A673 (cell line): ENCODE measurements around the gene CTDNEP1. TPM values are rescaled to one million over a fixed set of nuclear protein-coding genes. Genes with fewer than 3 reads are reported as not detected.
A peak's percentile ranks its signal among the peaks of the same experiment; 100 is the strongest.

Experiments
- BruUV-seq: library from RNA; stranded (reverse); fragments of 400-500 nt; replicated peaks from 2 replicates; lab custom pipeline; 2021; lab: Mats Ljungman, UMichigan
- CTCF ChIA-PET: fragments of 300-600 bp; sonication (Branson Sonifier 250); formaldehyde crosslinking; loops from one replicate; lab custom pipeline; 2022; ENCODE audit warnings: antibody characterized with exemption; lab: Charles Lee
- POLR2A ChIA-PET: fragments of 300-600 bp; sonication (Branson Sonifier 250); formaldehyde crosslinking; loops from one replicate; lab custom pipeline; 2022; ENCODE audit warnings: antibody characterized with exemption; ENCODE audit not compliant: low non-redundant PET; lab: Charles Lee
- DNase-seq: peaks from one replicate; pipeline ENCODE4 v3.0.0-alpha.2; 2015; ENCODE audit warnings: low spot score
- H3K27ac ChIP-seq: fragments of 200-600 bp; sonication (generic); 2 replicates; pipeline ENCODE4 v1.5.1; 2016; ENCODE audit warnings: mixed run types, low read depth, mild to moderate bottlenecking, mixed read lengths, antibody characterized with exemption, low read length; ENCODE audit not compliant: poor library complexity, severe bottlenecking
- H3K27me3 ChIP-seq: fragments of 200-600 bp; sonication (generic); replicated peaks from 2 replicates; pipeline ENCODE4 v1.6.1; 2017; ENCODE audit warnings: mixed run types, low read depth, mild to moderate bottlenecking, mixed read lengths, antibody characterized with exemption, low read length; ENCODE audit not compliant: insufficient read depth, poor library complexity
- H3K36me3 ChIP-seq: fragments of 200-600 bp; sonication (generic); 2 replicates; pipeline ENCODE4 v1.6.1; 2016; ENCODE audit warnings: mixed run types, mild to moderate bottlenecking, mixed read lengths, antibody characterized with exemption, low read length; ENCODE audit not compliant: insufficient read depth, poor library complexity, severe bottlenecking
- H3K4me1 ChIP-seq: fragments of 200-600 bp; sonication (generic); 2 replicates; pipeline ENCODE4 v1.6.1; 2017; ENCODE audit warnings: mixed run types, mild to moderate bottlenecking, mixed read lengths, antibody characterized with exemption, low read length; ENCODE audit not compliant: insufficient read depth, poor library complexity, severe bottlenecking
- H3K4me3 ChIP-seq: fragments of 200-600 bp; sonication (generic); 2 replicates; pipeline ENCODE4 v1.5.1; 2016; ENCODE audit warnings: low read depth, mixed run types, mild to moderate bottlenecking, mixed read lengths, low read length; ENCODE audit not compliant: poor library complexity, severe bottlenecking
- H3K9me3 ChIP-seq: fragments of 200-600 bp; sonication (generic); 2 replicates; pipeline ENCODE4 v1.6.1; 2016; ENCODE audit warnings: mixed run types, low read depth, mild to moderate bottlenecking, mixed read lengths, antibody characterized with exemption, low read length; ENCODE audit not compliant: poor library complexity, severe bottlenecking
- EZH2 ChIP-seq: fragments of 200-600 bp; sonication (generic); IDR thresholded peaks from 2 replicates; pipeline ENCODE4 v1.6.1; 2017; ENCODE audit warnings: borderline replicate concordance, low read depth, mild to moderate bottlenecking, mixed read lengths, antibody characterized with exemption, low read length; ENCODE audit not compliant: poor library complexity, severe bottlenecking
- intact Hi-C: fragments of 100-400 bp; cut with micrococcal nuclease; formaldehyde crosslinking; loops from one replicate; pipeline ENCODE4 v1.10.0; 2022; ENCODE audit not compliant: unreplicated experiment
- total RNA-seq: library from RNA; stranded (reverse); gene quantifications from 2 replicates; pipeline ENCODE4 v1.2.3, GENCODE V29; 2021
- TF ChIP-seq, protein P1 (sequence below): fragments of 300-800, 200-600 bp; sonication (generic); conservative IDR thresholded peaks from 2 replicates; pipeline ENCODE4 v1.5.1; 2017; ENCODE audit warnings: low read depth, mild to moderate bottlenecking, antibody characterized with exemption, low read length, moderate library complexity, mixed read lengths

Gene CTDNEP1
- total RNA-seq, 1 experiment from 2014 or later = 175 TPM

DNA sequence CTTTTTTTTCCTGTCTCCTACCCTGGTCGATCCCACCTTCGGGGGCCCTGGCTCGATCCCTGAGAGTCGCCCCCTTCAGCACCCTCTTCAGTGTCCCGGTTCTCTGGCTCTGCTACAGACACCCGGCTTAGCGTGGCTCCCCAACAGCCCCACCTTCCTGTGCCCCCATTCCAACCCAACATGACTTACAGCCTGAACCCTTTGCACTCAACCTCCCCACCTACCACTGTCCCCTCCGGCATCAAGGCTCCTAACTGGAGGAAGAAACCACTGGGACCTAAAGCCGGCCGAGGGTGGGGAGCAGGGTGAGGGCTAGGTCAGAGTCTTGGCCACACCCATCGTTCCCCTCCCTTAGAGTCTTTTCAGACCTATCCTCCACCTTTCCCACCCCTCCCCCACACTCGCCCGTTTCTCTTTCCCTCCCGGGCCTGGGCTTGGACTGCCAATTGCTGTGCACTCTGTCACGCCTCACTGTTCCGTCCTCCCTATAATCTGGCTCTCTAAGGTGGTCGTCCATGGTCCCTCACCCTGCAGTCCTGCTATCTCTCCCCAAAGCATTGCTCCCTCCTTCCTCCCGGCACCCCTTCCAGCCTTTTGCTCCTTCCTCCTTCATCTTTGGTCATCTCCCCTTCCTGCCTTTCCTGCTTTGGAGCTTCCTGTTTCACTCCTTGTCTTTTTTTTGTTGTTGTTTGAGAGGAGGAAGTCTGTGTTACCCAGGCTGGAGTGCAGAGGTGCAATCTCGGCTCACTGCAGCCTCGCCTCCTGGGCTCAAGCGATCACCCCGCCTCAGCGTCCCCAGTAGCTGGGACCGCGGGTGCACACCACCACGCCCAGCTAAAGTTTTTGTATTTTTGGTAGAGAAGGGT is 11.6 kb upstream of the CTDNEP1 start:
- no TSS peak for BruUV-seq
- Histone ChIP-seq H3K9me3 (no peaks in the 10 kb centered on the region), H3K36me3 (peaks cover 9% of the 10 kb centered on the region), H3K4me1 (peaks cover 16% of the 10 kb centered on the region), H3K27me3 (no peaks in the 10 kb centered on the region), H3K4me3 (peak overlapping the region; percentile 17), H3K27ac (no peak overlapping the region)
- intact Hi-C loops = no loop called here
- CTCF ChIA-PET = no interaction called here
- no peak for DNase-seq
- POLR2A ChIA-PET = interaction anchor here (0.6 kb wide), 1 partner anchor 52 kb away, joined by 3 read pairs; the partner anchor contains the start of gene GPS2
- TF ChIP-seq, protein P1, sequence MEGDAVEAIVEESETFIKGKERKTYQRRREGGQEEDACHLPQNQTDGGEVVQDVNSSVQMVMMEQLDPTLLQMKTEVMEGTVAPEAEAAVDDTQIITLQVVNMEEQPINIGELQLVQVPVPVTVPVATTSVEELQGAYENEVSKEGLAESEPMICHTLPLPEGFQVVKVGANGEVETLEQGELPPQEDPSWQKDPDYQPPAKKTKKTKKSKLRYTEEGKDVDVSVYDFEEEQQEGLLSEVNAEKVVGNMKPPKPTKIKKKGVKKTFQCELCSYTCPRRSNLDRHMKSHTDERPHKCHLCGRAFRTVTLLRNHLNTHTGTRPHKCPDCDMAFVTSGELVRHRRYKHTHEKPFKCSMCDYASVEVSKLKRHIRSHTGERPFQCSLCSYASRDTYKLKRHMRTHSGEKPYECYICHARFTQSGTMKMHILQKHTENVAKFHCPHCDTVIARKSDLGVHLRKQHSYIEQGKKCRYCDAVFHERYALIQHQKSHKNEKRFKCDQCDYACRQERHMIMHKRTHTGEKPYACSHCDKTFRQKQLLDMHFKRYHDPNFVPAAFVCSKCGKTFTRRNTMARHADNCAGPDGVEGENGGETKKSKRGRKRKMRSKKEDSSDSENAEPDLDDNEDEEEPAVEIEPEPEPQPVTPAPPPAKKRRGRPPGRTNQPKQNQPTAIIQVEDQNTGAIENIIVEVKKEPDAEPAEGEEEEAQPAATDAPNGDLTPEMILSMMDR = no peak
- TF ChIP-seq EZH2 = no peak

GRCh38 chr17:7262192-7262934 is 10.8 kb upstream of the CTDNEP1 start, which contains the start of gene CLDN7:
CLDN7 (minus strand) TSS chr17:7262478; CDS start chr17:7262043, 435 bp downstream.
- POLR2A ChIA-PET = no interaction called here
- no peak for DNase-seq
- intact Hi-C loops = no loop called here
- CTCF ChIA-PET = no interaction called here
- Histone ChIP-seq H3K4me3 (peak within 1 kb of the TSS; percentile 17), H3K36me3 (peaks cover 9% of the 10 kb centered on the region), H3K27ac (no peak within 1 kb of the TSS), H3K9me3 (no peaks in the 10 kb centered on the region), H3K27me3 (no peaks in the 10 kb centered on the region), H3K4me1 (peaks cover 16% of the 10 kb centered on the region)
- BruUV-seq = no TSS peak
- no peak for TF ChIP-seq EZH2
- TF ChIP-seq, protein P1 = no peak

DNA sequence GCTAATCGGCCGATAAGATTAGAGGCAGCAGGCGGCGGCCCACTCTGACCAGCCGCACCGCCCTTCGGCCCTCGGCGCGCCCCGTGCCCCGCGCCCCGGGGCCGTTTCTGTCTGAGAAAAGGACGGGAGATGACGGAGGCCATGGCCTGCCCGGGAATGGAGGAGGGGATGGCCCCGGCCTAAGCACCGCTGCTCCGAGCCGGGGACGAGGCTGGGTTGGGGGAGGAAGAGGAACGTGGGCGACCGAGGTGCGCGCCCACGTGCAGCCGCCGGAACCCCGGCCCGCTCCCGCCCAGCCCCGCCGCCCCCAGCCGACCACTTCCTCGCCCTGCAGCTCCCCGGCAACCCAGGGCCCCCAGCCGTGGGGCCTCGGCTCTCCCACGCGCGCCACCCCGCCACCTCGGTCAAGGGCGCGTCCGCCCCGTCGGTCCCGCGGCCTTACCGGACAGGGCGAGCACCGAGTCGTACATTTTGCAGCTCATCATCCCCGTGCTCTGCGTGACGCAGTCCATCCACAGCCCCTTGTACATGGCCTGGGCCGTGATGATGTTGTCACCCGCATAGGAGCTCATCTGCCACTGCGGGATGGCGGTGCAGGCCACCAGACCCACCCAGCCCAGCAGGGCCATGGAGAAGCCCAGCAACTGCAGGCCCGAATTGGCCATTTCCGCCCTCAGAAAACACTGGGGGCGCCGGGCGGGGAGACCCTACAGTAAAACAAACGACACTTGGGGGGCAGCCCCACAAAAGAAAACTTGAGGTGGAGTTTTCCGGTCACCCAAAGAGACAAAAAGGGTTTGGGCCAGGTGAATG is 10.1 kb upstream of the CTDNEP1 start:
- H3K4me1 ChIP-seq = peaks cover 16% of the 10 kb centered on the region
- no peak for DNase-seq
- H3K27ac ChIP-seq = no peak overlapping the region
- H3K36me3 ChIP-seq = peaks cover 9% of the 10 kb centered on the region
- POLR2A ChIA-PET = no interaction called here
- no peaks in the 10 kb centered on the region for H3K27me3 ChIP-seq
- TF ChIP-seq, protein P1 = no peak
- no peak for TF ChIP-seq EZH2
- CTCF ChIA-PET = no interaction called here
- H3K9me3 ChIP-seq = no peaks in the 10 kb centered on the region
- BruUV-seq = no TSS peak
- H3K4me3 ChIP-seq = no peak overlapping the region
- intact Hi-C loops = no loop called here
